ENCODE data around the gene RNF220.

DNA sequence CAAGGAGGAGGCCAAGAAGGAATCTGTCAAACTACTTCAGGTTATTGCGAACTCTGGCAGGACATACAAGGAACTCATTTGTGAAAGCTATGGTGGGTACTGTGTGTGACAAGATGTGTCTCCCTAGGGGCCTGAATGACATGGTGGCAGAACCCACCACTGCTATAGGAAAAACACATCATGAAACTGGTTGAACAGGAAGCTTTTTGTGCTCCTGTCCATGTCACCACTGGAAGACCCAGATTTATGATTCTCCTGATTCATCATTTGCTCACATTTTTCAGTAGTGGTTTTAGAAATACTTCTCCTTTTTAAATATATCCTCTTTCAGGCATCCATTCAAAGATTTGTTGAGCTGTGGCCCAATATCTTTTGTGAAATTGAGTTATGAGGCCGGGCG is 293.1 kb downstream of the RNF220 start:
- TF ChIP-seq, protein P1, sequence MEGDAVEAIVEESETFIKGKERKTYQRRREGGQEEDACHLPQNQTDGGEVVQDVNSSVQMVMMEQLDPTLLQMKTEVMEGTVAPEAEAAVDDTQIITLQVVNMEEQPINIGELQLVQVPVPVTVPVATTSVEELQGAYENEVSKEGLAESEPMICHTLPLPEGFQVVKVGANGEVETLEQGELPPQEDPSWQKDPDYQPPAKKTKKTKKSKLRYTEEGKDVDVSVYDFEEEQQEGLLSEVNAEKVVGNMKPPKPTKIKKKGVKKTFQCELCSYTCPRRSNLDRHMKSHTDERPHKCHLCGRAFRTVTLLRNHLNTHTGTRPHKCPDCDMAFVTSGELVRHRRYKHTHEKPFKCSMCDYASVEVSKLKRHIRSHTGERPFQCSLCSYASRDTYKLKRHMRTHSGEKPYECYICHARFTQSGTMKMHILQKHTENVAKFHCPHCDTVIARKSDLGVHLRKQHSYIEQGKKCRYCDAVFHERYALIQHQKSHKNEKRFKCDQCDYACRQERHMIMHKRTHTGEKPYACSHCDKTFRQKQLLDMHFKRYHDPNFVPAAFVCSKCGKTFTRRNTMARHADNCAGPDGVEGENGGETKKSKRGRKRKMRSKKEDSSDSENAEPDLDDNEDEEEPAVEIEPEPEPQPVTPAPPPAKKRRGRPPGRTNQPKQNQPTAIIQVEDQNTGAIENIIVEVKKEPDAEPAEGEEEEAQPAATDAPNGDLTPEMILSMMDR (conservative IDR thresholded peaks at IDR 0.05) = no peak
- no peak for TF ChIP-seq ZFX (IDR thresholded peaks at IDR 0.05)

All from C4-2B (cell line).